Measurements from ENCODE around the gene METTL16. TPM values are rescaled to one million over a fixed set of nuclear protein-coding genes. Genes with fewer than 3 reads are reported as not detected.

METTL16 gene
- polyA plus RNA-seq, 1 donor (not counting 4 experiments of a cell fraction or from before 2014, with no cell fraction given) = 16.6 TPM

DNA sequence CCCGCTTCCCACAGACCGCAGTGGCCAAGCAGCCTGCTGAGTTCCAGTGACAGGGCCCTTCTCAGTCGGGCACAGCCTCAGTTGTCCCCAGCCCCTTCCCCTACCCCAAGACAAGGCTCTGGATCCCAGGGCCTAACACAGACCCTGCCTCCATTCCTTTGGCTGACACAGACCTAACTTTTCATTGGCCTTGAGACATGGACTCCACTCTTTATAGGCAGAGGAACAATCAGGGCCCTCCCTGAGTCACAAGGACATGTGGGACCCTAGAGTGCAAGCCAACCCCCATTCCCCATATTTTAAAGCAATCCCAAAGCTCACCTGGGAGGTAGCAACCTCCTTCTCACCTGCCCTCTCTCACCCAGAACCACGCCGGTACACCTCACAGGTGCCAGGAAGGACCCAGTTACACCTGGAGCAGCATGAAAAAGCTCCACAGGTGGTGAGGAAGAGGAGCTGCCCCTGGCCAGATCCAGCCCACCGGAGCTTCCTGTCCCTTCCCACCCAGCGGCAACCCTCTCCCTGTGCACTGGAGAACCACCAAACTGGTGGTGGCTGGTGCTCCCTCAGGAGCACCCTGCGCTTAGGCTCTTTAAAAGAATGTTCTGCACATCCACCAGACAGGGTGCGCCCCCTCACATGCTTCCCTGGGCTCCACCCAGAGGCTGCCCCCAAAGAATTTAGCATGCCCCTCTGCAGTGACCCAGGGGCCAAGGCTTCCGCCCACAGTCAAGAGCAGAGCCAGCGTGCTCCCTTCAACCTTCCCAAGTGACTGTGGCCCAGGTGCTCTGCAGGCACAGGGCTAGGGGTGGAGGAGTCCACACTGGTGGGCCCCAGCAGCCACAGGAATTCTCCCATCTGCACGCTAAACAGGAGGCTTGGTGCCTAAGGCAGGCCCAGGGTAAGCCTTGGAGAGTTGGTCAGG lies 114.2 kb downstream of the METTL16 start:
- Histone ChIP-seq H3K9me3 (ENCODE audit: control insufficient read depth, low read depth, low read length) (no peaks in the 10 kb centered on the region), H3K9ac (ENCODE audit: control insufficient read depth, extremely low read depth, insufficient read depth, low read length) (peak overlapping the region; percentile 59), H3K4me1 (ENCODE audit: control insufficient read depth, extremely low read depth, insufficient read depth, low read length) (peaks cover 38% of the 10 kb centered on the region), H3K27me3 (ENCODE audit: control insufficient read depth, extremely low read depth, insufficient read depth, low read length) (no peaks in the 10 kb centered on the region), H3K27ac (ENCODE audit: control insufficient read depth, insufficient read depth, low read length) (peak overlapping the region; percentile 78), H3K9me1 (ENCODE audit: control insufficient read depth, extremely low read depth, insufficient read depth, low read length) (no peaks in the 10 kb centered on the region), H4K20me1 (ENCODE audit: control insufficient read depth, extremely low read depth, insufficient read depth, low read length) (no peaks in the 10 kb centered on the region), H3K36me3 (ENCODE audit: control insufficient read depth in 2 of 2, extremely low read depth in 1 of 2, insufficient read depth in 2 of 2, low read length in 2 of 2) (peaks cover 0 to 2% of the 10 kb centered on the region in 2 experiments), H2AFZ (ENCODE audit: control insufficient read depth, low read length) (no peak overlapping the region), H3K79me2 (ENCODE audit: control insufficient read depth, insufficient read depth, low read length) (peaks cover 35% of the 10 kb centered on the region), H3K4me3 (ENCODE audit: control insufficient read depth in 2 of 3, extremely low read depth in 1 of 3, insufficient read depth in 2 of 3, low read depth in 1 of 3, low read length in 3 of 3) (peak overlapping the region in 1 of 3 experiments; percentile 48), H3K4me2 (ENCODE audit: control insufficient read depth, extremely low read depth, insufficient read depth, low read depth, low read length) (peak overlapping the region; percentile 69)
- dilution Hi-C loops (cut with MboI; ENCODE audit: extremely low pct_ligation_motif_present, low sequenced_read_pairs) = no loop called here
- DNase-seq (ENCODE audit: low read depth, low spot score) = no peak
- no peak for TF ChIP-seq EZH2 (IDR thresholded peaks at IDR 0.05; ENCODE audit: low read length)
- TF ChIP-seq, protein P1, sequence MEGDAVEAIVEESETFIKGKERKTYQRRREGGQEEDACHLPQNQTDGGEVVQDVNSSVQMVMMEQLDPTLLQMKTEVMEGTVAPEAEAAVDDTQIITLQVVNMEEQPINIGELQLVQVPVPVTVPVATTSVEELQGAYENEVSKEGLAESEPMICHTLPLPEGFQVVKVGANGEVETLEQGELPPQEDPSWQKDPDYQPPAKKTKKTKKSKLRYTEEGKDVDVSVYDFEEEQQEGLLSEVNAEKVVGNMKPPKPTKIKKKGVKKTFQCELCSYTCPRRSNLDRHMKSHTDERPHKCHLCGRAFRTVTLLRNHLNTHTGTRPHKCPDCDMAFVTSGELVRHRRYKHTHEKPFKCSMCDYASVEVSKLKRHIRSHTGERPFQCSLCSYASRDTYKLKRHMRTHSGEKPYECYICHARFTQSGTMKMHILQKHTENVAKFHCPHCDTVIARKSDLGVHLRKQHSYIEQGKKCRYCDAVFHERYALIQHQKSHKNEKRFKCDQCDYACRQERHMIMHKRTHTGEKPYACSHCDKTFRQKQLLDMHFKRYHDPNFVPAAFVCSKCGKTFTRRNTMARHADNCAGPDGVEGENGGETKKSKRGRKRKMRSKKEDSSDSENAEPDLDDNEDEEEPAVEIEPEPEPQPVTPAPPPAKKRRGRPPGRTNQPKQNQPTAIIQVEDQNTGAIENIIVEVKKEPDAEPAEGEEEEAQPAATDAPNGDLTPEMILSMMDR (optimal IDR thresholded peaks at IDR 0.05 in 1 of 3, IDR thresholded peaks at IDR 0.05 in 1 of 3, conservative IDR thresholded peaks at IDR 0.05 in 1 of 3; ENCODE audit: extremely low read depth in 1 of 3, insufficient read depth in 2 of 3, low read length in 3 of 3) = no peak
- no peak for FAIRE-seq

DNA sequence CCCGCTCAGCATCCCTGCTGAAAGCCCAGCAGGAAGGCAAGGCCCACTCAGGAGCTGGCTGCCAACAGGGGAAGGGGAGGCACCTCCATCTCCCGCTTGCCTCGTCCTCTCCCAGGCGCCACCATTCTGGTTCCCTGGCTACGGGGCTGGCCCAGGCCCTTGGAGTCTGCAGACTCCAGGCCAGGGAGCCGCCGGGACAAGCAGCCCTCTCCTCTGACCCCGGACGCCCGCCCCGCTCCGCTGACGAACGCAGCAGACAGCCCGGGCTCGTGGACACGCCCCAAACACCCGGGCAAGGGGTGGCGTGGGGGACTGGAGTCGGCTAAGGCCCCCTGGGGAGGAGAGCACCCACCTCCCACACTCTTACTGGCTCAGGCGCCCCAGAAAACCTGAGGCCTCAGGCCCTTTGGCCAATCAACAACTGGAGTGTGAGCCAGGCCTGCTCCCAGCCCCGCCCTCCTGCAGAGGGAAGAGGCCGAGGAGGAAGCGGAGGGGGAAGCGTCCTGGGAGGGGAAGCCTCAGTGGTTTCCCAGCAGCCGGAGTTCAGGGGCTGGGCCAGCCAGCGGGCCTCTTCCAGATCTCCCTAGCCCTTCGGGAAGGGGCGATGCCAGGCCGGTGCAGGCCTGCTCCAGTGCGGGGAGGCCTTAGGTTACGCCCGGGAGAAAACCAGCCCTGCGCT lies 115.0 kb downstream of the METTL16 start:
- no peaks in the 10 kb centered on the region for H3K9me1 ChIP-seq (ENCODE audit: control insufficient read depth, extremely low read depth, insufficient read depth, low read length)
- peaks cover 0 to 2% of the 10 kb centered on the region in 2 experiments for H3K36me3 ChIP-seq (ENCODE audit: control insufficient read depth in 2 of 2, extremely low read depth in 1 of 2, insufficient read depth in 2 of 2, low read length in 2 of 2)
- DNase-seq (ENCODE audit: low read depth, low spot score) (no peak), FAIRE-seq (peak; percentile 79)
- H3K4me2 ChIP-seq (ENCODE audit: control insufficient read depth, extremely low read depth, insufficient read depth, low read depth, low read length) = peak overlapping the region; percentile 69
- H3K4me1 ChIP-seq (ENCODE audit: control insufficient read depth, extremely low read depth, insufficient read depth, low read length) = peaks cover 38% of the 10 kb centered on the region
- no peaks in the 10 kb centered on the region for H3K27me3 ChIP-seq (ENCODE audit: control insufficient read depth, extremely low read depth, insufficient read depth, low read length)
- no peaks in the 10 kb centered on the region for H3K9me3 ChIP-seq (ENCODE audit: control insufficient read depth, low read depth, low read length)
- dilution Hi-C loops (cut with MboI; ENCODE audit: extremely low pct_ligation_motif_present, low sequenced_read_pairs) = no loop called here
- peak overlapping the region; percentile 78 for H3K27ac ChIP-seq (ENCODE audit: control insufficient read depth, insufficient read depth, low read length)
- peak overlapping the region; percentile 13 to 48 (median 48) for H3K4me3 ChIP-seq (ENCODE audit: control insufficient read depth in 2 of 3, extremely low read depth in 1 of 3, insufficient read depth in 2 of 3, low read depth in 1 of 3, low read length in 3 of 3)
- no peaks in the 10 kb centered on the region for H4K20me1 ChIP-seq (ENCODE audit: control insufficient read depth, extremely low read depth, insufficient read depth, low read length)
- H2AFZ ChIP-seq (ENCODE audit: control insufficient read depth, low read length) = no peak overlapping the region
- peaks cover 35% of the 10 kb centered on the region for H3K79me2 ChIP-seq (ENCODE audit: control insufficient read depth, insufficient read depth, low read length)
- TF ChIP-seq, protein P1 (optimal IDR thresholded peaks at IDR 0.05 in 1 of 3, IDR thresholded peaks at IDR 0.05 in 1 of 3, conservative IDR thresholded peaks at IDR 0.05 in 1 of 3; ENCODE audit: extremely low read depth in 1 of 3, insufficient read depth in 2 of 3, low read length in 3 of 3) = no peak
- TF ChIP-seq EZH2 (IDR thresholded peaks at IDR 0.05; ENCODE audit: low read length) = no peak
- H3K9ac ChIP-seq (ENCODE audit: control insufficient read depth, extremely low read depth, insufficient read depth, low read length) = peak overlapping the region; percentile 59
